ENCODE data around the gene OR1L6.

The OR1L6 gene

DNA sequence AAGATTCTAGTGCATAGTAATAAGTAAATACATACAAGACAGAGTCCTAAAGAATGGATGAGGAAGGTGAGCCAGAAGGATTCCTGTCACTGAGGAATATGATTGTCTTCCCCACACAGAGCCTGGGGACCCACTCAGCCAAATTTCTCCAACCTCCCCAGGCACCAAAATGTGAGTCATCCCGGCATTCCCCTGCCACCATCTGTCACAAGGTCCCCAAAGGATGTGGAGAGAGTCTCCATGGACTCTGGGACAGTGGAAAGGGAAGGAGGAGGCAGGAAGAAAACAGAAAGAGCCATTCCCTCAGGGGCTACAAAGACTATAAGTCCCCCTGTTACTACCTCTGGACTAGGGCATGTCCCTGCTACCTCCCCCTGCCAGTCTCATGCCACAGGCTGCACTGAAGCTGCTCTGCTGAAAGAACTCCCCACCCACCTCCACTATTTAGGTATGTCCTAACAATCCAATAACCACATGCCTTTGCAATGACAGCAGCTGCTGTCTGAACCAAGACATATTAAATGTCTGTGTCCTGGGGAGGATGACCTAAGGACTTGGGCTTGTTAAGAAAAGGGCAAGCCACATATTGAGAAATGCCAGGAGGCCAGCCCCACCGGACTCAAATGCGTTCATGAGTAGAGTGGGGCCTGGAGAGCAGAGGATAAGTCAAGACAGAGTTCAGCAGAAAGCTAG, 36.0 kb downstream of the OR1L6 start:
- H4K20me1 ChIP-seq (ENCODE audit: insufficient read depth), result no peaks in the 10 kb centered on the region
- no peak for TF ChIP-seq CTCF (conservative IDR thresholded peaks at IDR 0.05; ENCODE audit: low read depth, low read length)
- no peak overlapping the region for H3K4me2 ChIP-seq
- no peaks in the 10 kb centered on the region for H3K4me1 ChIP-seq (ENCODE audit: low read depth, poor library complexity, severe bottlenecking)
- no peak overlapping the region for H3K9ac ChIP-seq
- no peaks in the 10 kb centered on the region for H3K79me2 ChIP-seq (ENCODE audit: insufficient read depth, low read depth)
- no peaks in the 10 kb centered on the region for H3K27me3 ChIP-seq (ENCODE audit: insufficient read depth, low read depth)
- no peak overlapping the region for H3K27ac ChIP-seq
- H2AFZ ChIP-seq (ENCODE audit: low read depth), result no peak overlapping the region
- no peaks in the 10 kb centered on the region for H3K36me3 ChIP-seq (ENCODE audit: insufficient read depth)
- H3K4me3 ChIP-seq (IDR thresholded peaks at IDR 0.05; ENCODE audit: insufficient read depth, low read depth, low read length), result no peak overlapping the region

DNA sequence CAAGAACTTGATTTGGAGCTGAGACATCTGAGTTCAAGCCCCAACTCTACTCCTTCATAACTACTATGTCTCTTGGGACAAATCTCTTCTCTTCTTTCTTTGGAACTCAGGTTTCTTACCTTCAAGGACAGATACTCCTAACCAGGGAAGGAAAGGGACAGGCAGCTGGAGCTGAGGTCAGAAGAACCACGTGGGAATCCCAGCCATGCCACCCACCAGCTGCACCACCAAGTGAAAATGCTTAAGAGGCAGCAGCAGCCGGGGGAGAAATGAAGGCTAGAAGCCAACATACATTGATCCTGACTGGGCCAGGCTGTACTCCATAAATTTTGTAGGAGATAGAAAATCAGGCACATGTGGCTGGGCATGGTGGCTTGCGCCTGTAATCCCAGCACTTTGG, 37.1 kb downstream of the OR1L6 start:
- H3K36me3 ChIP-seq (ENCODE audit: insufficient read depth), result no peaks in the 10 kb centered on the region
- H4K20me1 ChIP-seq (ENCODE audit: insufficient read depth), result no peaks in the 10 kb centered on the region
- H3K27me3 ChIP-seq (ENCODE audit: insufficient read depth, low read depth), result no peaks in the 10 kb centered on the region
- H3K4me1 ChIP-seq (ENCODE audit: low read depth, poor library complexity, severe bottlenecking), result no peaks in the 10 kb centered on the region
- H3K79me2 ChIP-seq (ENCODE audit: insufficient read depth, low read depth), result no peaks in the 10 kb centered on the region
- no peak overlapping the region for H2AFZ ChIP-seq (ENCODE audit: low read depth)
- TF ChIP-seq CTCF (conservative IDR thresholded peaks at IDR 0.05; ENCODE audit: low read depth, low read length), result no peak
- no peak overlapping the region for H3K27ac ChIP-seq
- H3K4me2 ChIP-seq, result no peak overlapping the region
- H3K4me3 ChIP-seq (IDR thresholded peaks at IDR 0.05; ENCODE audit: insufficient read depth, low read depth, low read length), result no peak overlapping the region
- no peak overlapping the region for H3K9ac ChIP-seq

DNA sequence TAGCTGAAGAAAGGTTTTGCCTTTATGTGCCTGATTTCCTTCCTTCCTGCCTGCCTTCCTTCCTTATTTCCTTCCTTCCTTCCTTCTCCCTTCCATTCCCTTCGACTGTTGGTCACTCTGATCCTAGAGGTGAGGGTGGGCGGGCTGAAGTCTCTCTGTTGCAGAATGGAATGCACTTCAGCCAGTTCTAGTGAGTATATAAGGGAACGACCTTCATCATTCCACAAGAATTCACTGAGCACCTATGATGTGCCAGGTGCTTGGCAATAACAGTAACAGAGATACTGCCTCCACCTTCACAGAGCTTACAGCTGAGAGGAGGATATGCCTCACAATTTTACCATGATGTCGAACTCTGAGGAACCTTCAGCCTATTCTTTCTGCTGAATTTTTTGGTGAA, 37.9 kb downstream of the OR1L6 start:
- Histone ChIP-seq H3K79me2 (ENCODE audit: insufficient read depth, low read depth) (no peaks in the 10 kb centered on the region), H3K4me3 (IDR thresholded peaks at IDR 0.05; ENCODE audit: insufficient read depth, low read depth, low read length) (no peak overlapping the region), H3K9ac (no peak overlapping the region), H4K20me1 (ENCODE audit: insufficient read depth) (no peaks in the 10 kb centered on the region), H2AFZ (ENCODE audit: low read depth) (no peak overlapping the region), H3K27me3 (ENCODE audit: insufficient read depth, low read depth) (no peaks in the 10 kb centered on the region), H3K27ac (no peak overlapping the region), H3K4me1 (ENCODE audit: low read depth, poor library complexity, severe bottlenecking) (no peaks in the 10 kb centered on the region), H3K4me2 (no peak overlapping the region), H3K36me3 (ENCODE audit: insufficient read depth) (no peaks in the 10 kb centered on the region)
- no peak for TF ChIP-seq CTCF (conservative IDR thresholded peaks at IDR 0.05; ENCODE audit: low read depth, low read length)

DNA sequence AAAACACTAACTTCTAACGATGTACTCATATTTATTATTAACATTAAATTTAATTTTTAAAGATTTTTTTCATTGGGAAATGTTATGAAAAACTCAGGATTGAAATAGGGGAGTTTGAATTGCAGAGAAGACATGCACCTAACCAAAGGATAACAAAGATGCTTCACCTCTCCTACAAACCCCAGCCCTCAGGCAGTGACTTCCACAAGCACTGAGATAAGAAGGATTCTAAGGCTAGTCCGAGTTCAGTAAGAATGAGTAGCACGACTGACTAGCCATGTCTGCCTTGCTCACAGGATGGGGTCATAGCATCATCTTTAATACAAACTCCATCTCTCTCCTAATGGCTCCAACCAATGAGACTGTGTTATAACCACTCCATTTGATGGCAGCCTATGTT, 39.6 kb downstream of the OR1L6 start:
- H4K20me1 ChIP-seq (ENCODE audit: insufficient read depth), result no peaks in the 10 kb centered on the region
- no peaks in the 10 kb centered on the region for H3K4me1 ChIP-seq (ENCODE audit: low read depth, poor library complexity, severe bottlenecking)
- H3K4me2 ChIP-seq, result no peak overlapping the region
- no peak for TF ChIP-seq CTCF (conservative IDR thresholded peaks at IDR 0.05; ENCODE audit: low read depth, low read length)
- no peak overlapping the region for H3K4me3 ChIP-seq (IDR thresholded peaks at IDR 0.05; ENCODE audit: insufficient read depth, low read depth, low read length)
- H3K27me3 ChIP-seq (ENCODE audit: insufficient read depth, low read depth), result no peaks in the 10 kb centered on the region
- no peak overlapping the region for H3K27ac ChIP-seq
- no peaks in the 10 kb centered on the region for H3K36me3 ChIP-seq (ENCODE audit: insufficient read depth)
- H3K9ac ChIP-seq, result no peak overlapping the region
- no peak overlapping the region for H2AFZ ChIP-seq (ENCODE audit: low read depth)
- H3K79me2 ChIP-seq (ENCODE audit: insufficient read depth, low read depth), result no peaks in the 10 kb centered on the region

Data from KMS-11 (cell line).